ENCODE results near the gene PALM2AKAP2.

The PALM2AKAP2 gene

GRCh38 chr9:109805050-109805449, 25.1 kb downstream of the PALM2AKAP2 start:
- no peak for TF ChIP-seq CTCF (IDR thresholded peaks at IDR 0.05)

GRCh38 chr9:109806506-109807115, 26.6 kb downstream of the PALM2AKAP2 start:
- no peak for TF ChIP-seq CTCF (IDR thresholded peaks at IDR 0.05)

- no peak for TF ChIP-seq CTCF (IDR thresholded peaks at IDR 0.05)
Measured at GRCh38 chr9:109811876-109812275, 31.9 kb downstream of the PALM2AKAP2 start.

- TF ChIP-seq CTCF (IDR thresholded peaks at IDR 0.05): no peak
Measured at GRCh38 chr9:109812331-109812730, 32.3 kb downstream of the PALM2AKAP2 start.

GRCh38 chr9:109812818-109813281, 32.9 kb downstream of the PALM2AKAP2 start:
- TF ChIP-seq CTCF (IDR thresholded peaks at IDR 0.05): no peak

GRCh38 chr9:109813303-109813702, 33.3 kb downstream of the PALM2AKAP2 start:
- no peak for TF ChIP-seq CTCF (IDR thresholded peaks at IDR 0.05)

GRCh38 chr9:109813829-109814228, 33.8 kb downstream of the PALM2AKAP2 start:
- TF ChIP-seq CTCF (IDR thresholded peaks at IDR 0.05): no peak
